Measurements from ENCODE around the gene KIAA0930.

GRCh38 chr22:45200230-45200629 lies 40.5 kb downstream of the KIAA0930 start:
- TF ChIP-seq, protein P1, sequence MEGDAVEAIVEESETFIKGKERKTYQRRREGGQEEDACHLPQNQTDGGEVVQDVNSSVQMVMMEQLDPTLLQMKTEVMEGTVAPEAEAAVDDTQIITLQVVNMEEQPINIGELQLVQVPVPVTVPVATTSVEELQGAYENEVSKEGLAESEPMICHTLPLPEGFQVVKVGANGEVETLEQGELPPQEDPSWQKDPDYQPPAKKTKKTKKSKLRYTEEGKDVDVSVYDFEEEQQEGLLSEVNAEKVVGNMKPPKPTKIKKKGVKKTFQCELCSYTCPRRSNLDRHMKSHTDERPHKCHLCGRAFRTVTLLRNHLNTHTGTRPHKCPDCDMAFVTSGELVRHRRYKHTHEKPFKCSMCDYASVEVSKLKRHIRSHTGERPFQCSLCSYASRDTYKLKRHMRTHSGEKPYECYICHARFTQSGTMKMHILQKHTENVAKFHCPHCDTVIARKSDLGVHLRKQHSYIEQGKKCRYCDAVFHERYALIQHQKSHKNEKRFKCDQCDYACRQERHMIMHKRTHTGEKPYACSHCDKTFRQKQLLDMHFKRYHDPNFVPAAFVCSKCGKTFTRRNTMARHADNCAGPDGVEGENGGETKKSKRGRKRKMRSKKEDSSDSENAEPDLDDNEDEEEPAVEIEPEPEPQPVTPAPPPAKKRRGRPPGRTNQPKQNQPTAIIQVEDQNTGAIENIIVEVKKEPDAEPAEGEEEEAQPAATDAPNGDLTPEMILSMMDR (conservative IDR thresholded peaks at IDR 0.05): no peak
- TF ChIP-seq EZH2 (IDR thresholded peaks at IDR 0.05; ENCODE audit: low read depth): no peak

Measured in PC-9 (cell line).